Measurements from ENCODE around the gene TBCD.

Gene TBCD

GRCh38 chr17:82909322-82909904 lies 157.5 kb downstream of the TBCD start:
- no peak for DNase-seq (ENCODE audit: low spot score in 2 of 2)
- Mint-ChIP-seq H3K36me3 (ENCODE audit: insufficient read depth) (peaks cover 16% of the 10 kb centered on the region), H3K27me3 (no peaks in the 10 kb centered on the region)

GRCh38 chr17:82910041-82910481 lies 158.2 kb downstream of the TBCD start:
- peaks cover 10% of the 10 kb centered on the region for H3K4me1 Mint-ChIP-seq
- H3K36me3 Mint-ChIP-seq (ENCODE audit: insufficient read depth): peaks cover 16% of the 10 kb centered on the region
- no peak for ATAC-seq (replicated peaks; ENCODE audit: extremely low read depth, poor library complexity, severe bottlenecking)

More at GRCh38 chr17:82909322-82909904, 157.5 kb downstream of the TBCD start:
- H3K4me3 Mint-ChIP-seq: no peak overlapping the region
- no peak for ATAC-seq (replicated peaks; ENCODE audit: extremely low read depth, poor library complexity, severe bottlenecking)
- peaks cover 11% of the 10 kb centered on the region for H3K4me1 Mint-ChIP-seq
- peak overlapping the region; percentile 64 for H3K27ac Mint-ChIP-seq (ENCODE audit: low read depth)
- no peaks in the 10 kb centered on the region for H3K9me3 Mint-ChIP-seq

DNA sequence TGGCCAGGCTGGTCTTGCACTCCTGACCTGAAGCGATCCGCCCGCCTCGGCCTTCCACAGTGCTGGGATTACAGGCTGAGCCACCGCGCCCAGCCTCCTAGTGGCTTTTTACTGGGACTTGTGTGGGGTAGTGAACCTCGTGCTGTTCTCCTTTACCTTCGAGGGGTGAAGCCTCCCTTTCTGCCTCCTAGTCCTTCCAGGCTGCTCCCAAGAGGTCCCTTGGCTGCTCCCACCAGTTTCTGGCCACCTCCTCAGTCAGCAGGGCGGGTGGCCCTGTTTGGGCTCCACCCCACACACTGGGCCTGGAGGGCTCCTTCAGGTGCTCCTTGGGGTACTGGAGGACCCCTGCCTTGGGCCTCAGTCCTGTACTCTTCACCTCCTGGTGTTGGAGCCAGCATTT lies 158.9 kb downstream of the TBCD start:
- Mint-ChIP-seq H3K27me3 (no peaks in the 10 kb centered on the region), H3K36me3 (ENCODE audit: insufficient read depth) (peaks cover 19% of the 10 kb centered on the region), H3K4me1 (peaks cover 10% of the 10 kb centered on the region), H3K4me3 (no peak overlapping the region), H3K9me3 (no peaks in the 10 kb centered on the region), H3K27ac (ENCODE audit: low read depth) (peak overlapping the region; percentile 35)
- no peak for DNase-seq (ENCODE audit: low spot score in 2 of 2)
- no peak for ATAC-seq (replicated peaks; ENCODE audit: extremely low read depth, poor library complexity, severe bottlenecking)

More at GRCh38 chr17:82910041-82910481, 158.2 kb downstream of the TBCD start:
- H3K27me3 Mint-ChIP-seq: no peaks in the 10 kb centered on the region
- H3K27ac Mint-ChIP-seq (ENCODE audit: low read depth): peak overlapping the region; percentile 35
- no peak overlapping the region for H3K4me3 Mint-ChIP-seq
- H3K9me3 Mint-ChIP-seq: no peaks in the 10 kb centered on the region
- DNase-seq (ENCODE audit: low spot score in 2 of 2): no peak

- no peak overlapping the region for H3K4me3 Mint-ChIP-seq
- no peak for ATAC-seq (replicated peaks; ENCODE audit: extremely low read depth, poor library complexity, severe bottlenecking)
These were observed 160.0 kb downstream of the TBCD start for GRCh38 chr17:82911822-82912221.

DNA sequence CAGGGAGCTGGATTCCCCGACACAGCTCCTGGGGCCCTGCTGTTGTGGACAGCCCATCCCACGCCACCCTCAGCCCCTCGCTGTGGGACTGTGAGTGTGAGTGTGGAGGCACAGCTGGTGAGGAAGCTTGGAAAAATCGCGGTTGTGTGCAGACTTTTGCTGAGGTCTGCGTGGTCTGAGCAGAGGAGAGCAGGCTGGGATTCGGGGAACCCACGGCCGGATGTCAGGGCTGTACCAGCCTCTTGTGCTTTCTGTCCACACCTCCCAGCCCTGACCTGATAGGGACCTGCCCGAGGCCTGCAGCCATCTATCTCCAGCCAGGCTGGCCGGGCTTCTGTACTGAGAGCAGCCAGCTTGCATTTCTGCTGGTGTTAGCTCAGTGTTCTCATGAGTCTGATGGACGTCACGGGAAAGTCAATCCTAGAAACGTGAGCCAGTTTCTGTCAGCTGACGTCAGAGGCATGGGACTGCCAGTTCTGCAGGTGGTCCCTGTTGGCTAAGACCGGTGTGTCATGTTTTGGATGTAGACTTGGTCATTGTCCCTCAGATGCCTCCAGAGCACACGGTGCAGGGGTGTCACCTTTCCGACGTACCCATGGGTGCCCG lies 160.7 kb downstream of the TBCD start:
- Mint-ChIP-seq H3K4me3 (no peak overlapping the region), H3K4me1 (peaks cover 10% of the 10 kb centered on the region), H3K36me3 (ENCODE audit: insufficient read depth) (peaks cover 15% of the 10 kb centered on the region), H3K9me3 (no peaks in the 10 kb centered on the region), H3K27ac (ENCODE audit: low read depth) (peak overlapping the region; percentile 76), H3K27me3 (no peaks in the 10 kb centered on the region)
- ATAC-seq (replicated peaks; ENCODE audit: extremely low read depth, poor library complexity, severe bottlenecking) (no peak), DNase-seq (ENCODE audit: low spot score in 2 of 2) (no peak)

More at GRCh38 chr17:82911822-82912221, 160.0 kb downstream of the TBCD start:
- no peaks in the 10 kb centered on the region for H3K27me3 Mint-ChIP-seq
- H3K36me3 Mint-ChIP-seq (ENCODE audit: insufficient read depth): peaks cover 15% of the 10 kb centered on the region
- no peak for DNase-seq (ENCODE audit: low spot score in 2 of 2)
- peaks cover 10% of the 10 kb centered on the region for H3K4me1 Mint-ChIP-seq
- H3K27ac Mint-ChIP-seq (ENCODE audit: low read depth): peak overlapping the region; percentile 76
- H3K9me3 Mint-ChIP-seq: no peaks in the 10 kb centered on the region

DNA sequence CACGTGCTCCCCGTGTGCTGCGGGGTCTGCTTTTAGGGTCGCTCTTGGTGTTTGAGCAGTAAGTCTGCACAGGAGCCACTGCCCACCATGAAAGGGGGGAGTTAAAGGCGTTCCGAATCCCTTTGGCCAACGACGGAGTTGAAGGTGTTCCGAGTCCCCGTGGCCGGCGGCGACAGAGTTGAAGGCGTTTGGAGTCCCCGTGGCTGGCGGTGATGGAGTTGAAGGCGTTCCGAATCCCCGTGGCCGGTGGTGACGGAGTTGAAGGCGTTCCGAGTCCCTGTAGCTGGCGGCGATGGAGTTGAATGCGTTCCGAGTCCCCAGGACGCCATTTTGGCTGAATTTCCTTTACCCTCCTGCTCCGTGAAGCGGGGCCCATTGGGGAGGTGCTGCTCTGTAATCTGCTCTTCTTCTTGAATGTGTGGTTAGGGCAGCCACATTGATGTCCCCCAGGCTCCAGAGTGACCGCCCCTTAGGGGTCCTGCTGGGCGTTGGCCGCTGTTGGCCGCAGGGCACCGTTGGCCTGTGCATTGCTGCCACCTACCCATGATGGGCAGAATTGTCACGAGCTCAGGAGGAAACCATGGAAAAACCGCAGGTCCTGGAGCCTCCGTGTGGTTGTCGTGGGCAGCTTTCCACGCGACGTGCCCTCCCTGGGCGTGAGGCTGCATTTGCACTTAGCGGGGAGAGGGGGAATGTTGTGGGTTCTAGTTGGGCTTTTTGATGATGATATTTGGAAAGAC lies 161.6 kb downstream of the TBCD start:
- DNase-seq (ENCODE audit: low spot score in 2 of 2) (no peak), ATAC-seq (replicated peaks; ENCODE audit: extremely low read depth, poor library complexity, severe bottlenecking) (no peak)
- Mint-ChIP-seq H3K4me3 (no peak overlapping the region), H3K9me3 (no peaks in the 10 kb centered on the region), H3K36me3 (ENCODE audit: insufficient read depth) (peaks cover 15% of the 10 kb centered on the region), H3K4me1 (peaks cover 10% of the 10 kb centered on the region), H3K27me3 (no peaks in the 10 kb centered on the region), H3K27ac (ENCODE audit: low read depth) (no peak overlapping the region)

DNA sequence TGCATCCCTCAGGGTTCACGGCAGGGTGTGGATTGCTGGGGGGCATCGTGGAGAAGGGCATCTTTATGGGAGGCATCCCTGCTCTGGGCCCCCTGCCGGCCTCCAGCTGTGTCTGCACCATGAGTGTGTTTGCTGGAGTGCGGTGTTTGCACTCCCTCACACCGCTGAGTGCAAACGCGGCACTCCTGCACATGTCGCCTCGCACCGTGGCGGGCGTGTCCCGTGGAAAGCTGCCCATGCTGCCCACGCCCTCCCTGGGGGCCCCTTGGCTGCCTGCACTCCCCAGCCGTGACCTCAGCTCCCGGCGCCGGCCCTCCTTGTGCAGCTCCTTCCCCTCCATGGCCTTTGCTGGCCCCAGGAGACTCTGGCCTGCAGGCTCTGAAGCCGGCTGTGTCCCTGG lies 162.5 kb downstream of the TBCD start:
- no peak overlapping the region for H3K4me3 Mint-ChIP-seq
- H3K9me3 Mint-ChIP-seq: no peaks in the 10 kb centered on the region
- H3K4me1 Mint-ChIP-seq: peaks cover 10% of the 10 kb centered on the region
- DNase-seq (ENCODE audit: low spot score in 2 of 2): no peak
- H3K27me3 Mint-ChIP-seq: no peaks in the 10 kb centered on the region
- peaks cover 11% of the 10 kb centered on the region for H3K36me3 Mint-ChIP-seq (ENCODE audit: insufficient read depth)
- ATAC-seq (replicated peaks; ENCODE audit: extremely low read depth, poor library complexity, severe bottlenecking): no peak
- H3K27ac Mint-ChIP-seq (ENCODE audit: low read depth): no peak overlapping the region

- no peak for ATAC-seq (replicated peaks; ENCODE audit: extremely low read depth, poor library complexity, severe bottlenecking)
- Mint-ChIP-seq H3K27ac (ENCODE audit: low read depth) (no peak overlapping the region), H3K4me1 (peaks cover 16% of the 10 kb centered on the region), H3K4me3 (no peak overlapping the region), H3K36me3 (ENCODE audit: insufficient read depth) (peaks cover 8% of the 10 kb centered on the region), H3K9me3 (no peaks in the 10 kb centered on the region), H3K27me3 (no peaks in the 10 kb centered on the region)
- no peak for DNase-seq (ENCODE audit: low spot score in 2 of 2)
These were observed 163.3 kb downstream of the TBCD start for GRCh38 chr17:82915010-82915756.

- Mint-ChIP-seq H3K27ac (ENCODE audit: low read depth) (no peak overlapping the region), H3K36me3 (ENCODE audit: insufficient read depth) (peaks cover 6% of the 10 kb centered on the region), H3K9me3 (no peaks in the 10 kb centered on the region), H3K4me3 (no peak overlapping the region), H3K27me3 (no peaks in the 10 kb centered on the region), H3K4me1 (peaks cover 16% of the 10 kb centered on the region)
- ATAC-seq (replicated peaks; ENCODE audit: extremely low read depth, poor library complexity, severe bottlenecking) (no peak), DNase-seq (ENCODE audit: low spot score in 2 of 2) (no peak)
These were observed 163.8 kb downstream of the TBCD start for GRCh38 chr17:82915757-82916027.

DNA sequence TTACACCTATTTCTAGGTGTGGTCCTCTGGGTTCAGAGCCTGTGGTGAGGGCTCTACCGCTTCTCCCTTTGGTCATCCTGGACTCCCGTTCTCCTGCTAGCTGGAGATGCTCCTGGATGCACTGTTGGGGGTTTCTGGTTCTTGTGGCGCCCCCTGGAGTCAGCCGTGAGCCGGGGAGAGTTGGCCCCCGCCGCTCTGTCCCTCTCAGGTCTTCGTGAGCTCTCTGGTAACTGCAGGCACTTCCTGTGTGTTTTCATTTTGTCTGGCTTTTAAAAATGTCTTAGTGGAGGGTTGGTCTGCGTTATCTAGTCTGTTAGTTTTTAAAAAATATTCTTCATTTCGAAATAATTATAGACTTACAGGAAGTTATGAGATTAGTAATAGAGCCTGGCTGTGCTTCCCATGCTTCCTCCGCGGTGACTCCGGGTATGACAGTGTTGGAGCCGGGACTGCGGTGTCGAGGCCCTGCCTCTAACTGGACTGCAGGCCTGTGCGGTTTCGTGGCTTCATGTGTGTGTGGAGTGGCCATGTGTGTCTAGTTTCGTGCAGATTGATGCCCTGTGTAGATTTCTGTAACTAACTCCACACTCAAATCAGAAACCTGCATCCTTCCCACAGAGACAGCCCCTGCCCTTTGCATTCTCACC lies 166.0 kb downstream of the TBCD start:
- H3K36me3 Mint-ChIP-seq (ENCODE audit: insufficient read depth): peaks cover 13% of the 10 kb centered on the region
- no peaks in the 10 kb centered on the region for H3K27me3 Mint-ChIP-seq
- H3K4me1 Mint-ChIP-seq: peaks cover 11% of the 10 kb centered on the region
- DNase-seq (ENCODE audit: low spot score in 2 of 2) (no peak), ATAC-seq (replicated peaks; ENCODE audit: extremely low read depth, poor library complexity, severe bottlenecking) (no peak)
- no peak overlapping the region for H3K4me3 Mint-ChIP-seq
- H3K9me3 Mint-ChIP-seq: no peaks in the 10 kb centered on the region
- peak overlapping the region; percentile 53 for H3K27ac Mint-ChIP-seq (ENCODE audit: low read depth)

DNA sequence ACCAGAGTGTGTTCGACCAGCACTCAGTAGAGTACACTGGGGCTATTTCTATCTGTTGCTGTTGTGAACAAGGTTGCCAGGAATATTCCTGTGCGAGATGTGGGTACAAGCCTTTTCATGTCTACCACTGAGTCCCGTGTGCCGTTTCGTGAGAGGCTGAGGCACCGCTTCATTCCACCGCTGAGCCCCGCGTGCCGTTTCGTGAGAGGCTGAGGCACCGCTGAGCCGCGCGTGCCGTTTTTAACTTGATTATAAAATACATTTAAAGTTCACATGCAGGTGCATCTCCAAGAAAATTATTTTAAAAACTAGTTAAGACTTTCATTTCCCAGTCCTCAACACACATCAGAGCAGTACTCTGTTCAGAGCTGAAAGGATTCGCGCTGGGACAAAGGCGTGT lies 166.6 kb downstream of the TBCD start:
- Mint-ChIP-seq H3K9me3 (no peaks in the 10 kb centered on the region), H3K36me3 (ENCODE audit: insufficient read depth) (peaks cover 17% of the 10 kb centered on the region), H3K4me3 (no peak overlapping the region), H3K27ac (ENCODE audit: low read depth) (no peak overlapping the region), H3K4me1 (peaks cover 11% of the 10 kb centered on the region), H3K27me3 (no peaks in the 10 kb centered on the region)
- DNase-seq (ENCODE audit: low spot score in 2 of 2) (no peak), ATAC-seq (replicated peaks; ENCODE audit: extremely low read depth, poor library complexity, severe bottlenecking) (no peak)

DNA sequence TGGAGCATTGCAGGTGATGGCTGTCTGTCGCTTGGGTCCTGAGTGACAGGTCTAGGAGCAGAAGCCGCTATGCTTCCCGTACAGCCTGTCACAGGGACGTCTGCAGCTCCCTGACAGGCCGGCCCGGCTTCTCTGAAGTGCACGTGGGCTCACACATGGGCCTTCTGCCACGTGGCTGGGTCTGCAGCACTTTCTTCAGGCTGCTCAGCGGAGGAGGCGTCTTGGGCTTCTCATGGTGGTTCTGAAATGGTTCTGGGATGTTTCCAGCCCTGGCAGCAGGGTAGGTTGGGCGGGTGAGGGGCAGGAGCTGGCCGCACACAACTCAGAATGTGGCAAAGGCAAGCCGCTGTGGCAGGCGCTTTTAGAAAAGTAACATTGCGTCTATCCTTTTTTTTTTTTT lies 168.3 kb downstream of the TBCD start:
- Mint-ChIP-seq H3K27me3 (no peaks in the 10 kb centered on the region), H3K36me3 (ENCODE audit: insufficient read depth) (peaks cover 17% of the 10 kb centered on the region), H3K27ac (ENCODE audit: low read depth) (no peak overlapping the region), H3K4me3 (no peak overlapping the region), H3K9me3 (no peaks in the 10 kb centered on the region), H3K4me1 (peaks cover 11% of the 10 kb centered on the region)
- ATAC-seq (replicated peaks; ENCODE audit: extremely low read depth, poor library complexity, severe bottlenecking) (no peak), DNase-seq (ENCODE audit: low spot score in 2 of 2) (no peak)

Measured in central memory CD8-positive, alpha-beta T cell (primary cell).